ENCODE results near the gene ABCB6. TPM values are rescaled to one million over a fixed set of nuclear protein-coding genes. Genes with fewer than 3 reads are reported as not detected.
A peak's percentile ranks its signal among the peaks of the same experiment; 100 is the strongest.
"Not testable (repeated sequence)": the region's sequence is repeated elsewhere in the genome, so short reads cannot be mapped to it uniquely, and the experiment has no call there.

The ABCB6 gene
- total RNA-seq (2012; rRNA removed) = 25.6 and 30.1 TPM in 2 replicates

- H3K27me3 ChIP-seq (ENCODE audit: control insufficient read depth, insufficient read depth, low read length) = no peaks in the 10 kb centered on the region
- H3K9ac ChIP-seq (ENCODE audit: low read depth, low read length) = peak within 1 kb of the TSS; percentile 71
- H3K36me3 ChIP-seq (ENCODE audit: insufficient read depth, low read length) = peaks cover 53% of the 10 kb centered on the region
- peak within 1 kb of the TSS; percentile 71 for H3K4me3 ChIP-seq (ENCODE audit: low read length)
- peaks cover 31% of the 10 kb centered on the region for H3K4me1 ChIP-seq (ENCODE audit: control insufficient read depth, insufficient read depth, low read length)
- H3K4me2 ChIP-seq (ENCODE audit: low read length) = peak within 1 kb of the TSS; percentile 93
- no peaks in the 10 kb centered on the region for H3K9me3 ChIP-seq (replicated peaks; ENCODE audit: low read length)
Observed at GRCh38 chr2:219218732-219219701, at the start of gene ABCB6. TSS of gene ABCB6 (minus strand) at chr2:219218958. CDS start at chr2:219218673, 285 bp downstream.

- H3K27me3 ChIP-seq (ENCODE audit: control insufficient read depth, insufficient read depth, low read length) = peaks cover 31% of the 10 kb centered on the region
- no peaks in the 10 kb centered on the region for H3K36me3 ChIP-seq (ENCODE audit: insufficient read depth, low read length)
- H3K4me3 ChIP-seq (ENCODE audit: low read length) = no peak overlapping the region
- no peaks in the 10 kb centered on the region for H3K9me3 ChIP-seq (replicated peaks; ENCODE audit: low read length)
- no peak overlapping the region for H3K4me2 ChIP-seq (ENCODE audit: low read length)
- no peak overlapping the region for H3K9ac ChIP-seq (ENCODE audit: low read depth, low read length)
- H3K4me1 ChIP-seq (ENCODE audit: control insufficient read depth, insufficient read depth, low read length) = no peaks in the 10 kb centered on the region
Observed at GRCh38 chr2:219268294-219268693, 49.5 kb upstream of the ABCB6 start.

GRCh38 chr2:219266886-219267285, 48.1 kb upstream of the ABCB6 start:
- Histone ChIP-seq H3K4me1 (ENCODE audit: control insufficient read depth, insufficient read depth, low read length) (no peaks in the 10 kb centered on the region), H3K4me2 (ENCODE audit: low read length) (no peak overlapping the region), H3K9me3 (replicated peaks; ENCODE audit: low read length) (no peaks in the 10 kb centered on the region), H3K4me3 (ENCODE audit: low read length) (no peak overlapping the region), H3K36me3 (ENCODE audit: insufficient read depth, low read length) (no peaks in the 10 kb centered on the region), H3K9ac (ENCODE audit: low read depth, low read length) (no peak overlapping the region), H3K27me3 (ENCODE audit: control insufficient read depth, insufficient read depth, low read length) (peaks cover 34% of the 10 kb centered on the region)

- Histone ChIP-seq H3K36me3 (ENCODE audit: insufficient read depth, low read length) (no peaks in the 10 kb centered on the region), H3K9ac (ENCODE audit: low read depth, low read length) (no peak overlapping the region), H3K27me3 (ENCODE audit: control insufficient read depth, insufficient read depth, low read length) (peaks cover 41% of the 10 kb centered on the region), H3K4me1 (ENCODE audit: control insufficient read depth, insufficient read depth, low read length) (no peaks in the 10 kb centered on the region), H3K4me3 (ENCODE audit: low read length) (no peak overlapping the region), H3K4me2 (ENCODE audit: low read length) (no peak overlapping the region), H3K9me3 (replicated peaks; ENCODE audit: low read length) (no peaks in the 10 kb centered on the region)
Observed at GRCh38 chr2:219266232-219266631, 47.5 kb upstream of the ABCB6 start.

- Histone ChIP-seq H3K9me3 (replicated peaks; ENCODE audit: low read length) (no peaks in the 10 kb centered on the region), H3K9ac (ENCODE audit: low read depth, low read length) (no peak overlapping the region), H3K4me2 (ENCODE audit: low read length) (no peak overlapping the region), H3K27me3 (ENCODE audit: control insufficient read depth, insufficient read depth, low read length) (peaks cover 40% of the 10 kb centered on the region), H3K4me1 (ENCODE audit: control insufficient read depth, insufficient read depth, low read length) (no peaks in the 10 kb centered on the region), H3K4me3 (ENCODE audit: low read length) (no peak overlapping the region), H3K36me3 (ENCODE audit: insufficient read depth, low read length) (no peaks in the 10 kb centered on the region)
Observed at GRCh38 chr2:219261024-219261855, 42.5 kb upstream of the ABCB6 start.

DNA sequence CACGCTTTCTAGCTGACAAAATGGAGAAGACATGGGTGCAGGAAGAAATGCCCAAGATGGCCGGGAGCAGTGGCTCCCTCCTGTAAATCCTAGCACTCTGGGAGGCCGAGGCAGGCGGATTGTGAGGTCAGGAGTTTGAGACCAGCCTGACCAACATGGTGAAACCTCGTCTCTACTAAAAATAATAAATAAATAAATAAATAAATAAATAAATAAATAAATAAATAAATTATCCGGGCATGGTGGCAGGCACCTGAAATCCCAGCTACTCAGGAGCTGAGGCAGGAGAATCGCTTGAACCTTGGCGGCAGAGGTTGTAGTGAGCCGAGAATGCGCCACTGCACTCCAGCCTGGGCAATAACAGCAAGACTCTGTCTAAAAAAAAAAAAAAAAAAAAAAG, 40.2 kb upstream of the ABCB6 start:
- not testable (repeated sequence) for H3K4me1 ChIP-seq (ENCODE audit: control insufficient read depth, insufficient read depth, low read length)

DNA sequence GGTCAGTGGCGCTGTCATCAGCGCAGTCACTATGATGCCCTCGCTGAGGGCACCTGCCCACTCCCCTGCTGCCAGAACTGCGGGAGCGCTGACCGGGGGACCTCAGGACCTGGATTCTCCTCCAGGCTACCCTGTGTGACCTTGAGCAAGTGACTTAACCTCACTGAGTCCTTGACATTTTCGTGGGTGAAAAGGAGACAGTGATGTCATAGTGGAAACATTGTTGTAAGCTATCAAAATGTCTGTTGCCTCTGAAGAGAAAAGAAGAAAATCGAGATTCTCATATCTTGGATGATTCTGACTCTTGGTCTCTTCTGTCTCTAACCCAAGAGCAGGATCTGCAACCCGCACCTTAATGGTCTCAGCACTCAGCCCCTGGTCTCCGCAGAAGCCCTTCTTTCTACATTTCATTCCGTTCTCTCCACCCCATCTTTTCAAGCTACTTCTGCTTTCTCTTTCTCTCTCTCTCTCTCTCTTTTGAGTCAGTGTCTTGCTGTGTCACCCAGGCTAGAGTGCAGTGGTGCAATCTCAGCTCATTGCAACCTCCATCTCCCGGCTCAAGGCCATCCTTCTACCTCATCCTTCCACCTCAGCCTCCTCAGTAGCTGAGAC, 35.9 kb upstream of the ABCB6 start:
- Histone ChIP-seq H3K36me3 (ENCODE audit: insufficient read depth, low read length) (peaks cover 5% of the 10 kb centered on the region), H3K9ac (ENCODE audit: low read depth, low read length) (peak overlapping the region; percentile 50), H3K4me1 (ENCODE audit: control insufficient read depth, insufficient read depth, low read length) (peaks cover 51% of the 10 kb centered on the region), H3K4me3 (ENCODE audit: low read length) (peak overlapping the region; percentile 76), H3K27me3 (ENCODE audit: control insufficient read depth, insufficient read depth, low read length) (peaks cover 33% of the 10 kb centered on the region), H3K9me3 (replicated peaks; ENCODE audit: low read length) (no peaks in the 10 kb centered on the region), H3K4me2 (ENCODE audit: low read length) (peak overlapping the region; percentile 99)

More for the DNA sequence above, 40.2 kb upstream of the ABCB6 start:
- not testable (repeated sequence) for H3K9ac ChIP-seq (ENCODE audit: low read depth, low read length); H3K4me3 ChIP-seq (ENCODE audit: low read length); H3K36me3 ChIP-seq (ENCODE audit: insufficient read depth, low read length); H3K9me3 ChIP-seq (replicated peaks; ENCODE audit: low read length); H3K4me2 ChIP-seq (ENCODE audit: low read length)
- peaks cover 54% of the 10 kb centered on the region for H3K27me3 ChIP-seq (ENCODE audit: control insufficient read depth, insufficient read depth, low read length)

- Histone ChIP-seq H3K4me1 (ENCODE audit: control insufficient read depth, insufficient read depth, low read length) (peaks cover 59% of the 10 kb centered on the region), H3K36me3 (ENCODE audit: insufficient read depth, low read length) (peaks cover 5% of the 10 kb centered on the region), H3K4me3 (ENCODE audit: low read length) (peak within 1 kb of the TSS; percentile 76), H3K27me3 (ENCODE audit: control insufficient read depth, insufficient read depth, low read length) (peaks cover 27% of the 10 kb centered on the region), H3K9me3 (replicated peaks; ENCODE audit: low read length) (no peaks in the 10 kb centered on the region), H3K4me2 (ENCODE audit: low read length) (peak within 1 kb of the TSS; percentile 99), H3K9ac (ENCODE audit: low read depth, low read length) (peak within 1 kb of the TSS; percentile 68)
Observed at GRCh38 chr2:219253753-219254589, 35.2 kb upstream of the ABCB6 start, which contains the start of gene TUBA4A. TSS of gene TUBA4A (minus strand) at chr2:219253918. CDS start at chr2:219253858, 60 bp downstream.

- Histone ChIP-seq H3K27me3 (ENCODE audit: control insufficient read depth, insufficient read depth, low read length) (peaks cover 23% of the 10 kb centered on the region), H3K4me1 (ENCODE audit: control insufficient read depth, insufficient read depth, low read length) (peaks cover 67% of the 10 kb centered on the region)
Observed at GRCh38 chr2:219252900-219253752, 34.4 kb upstream of the ABCB6 start, which contains the start of gene TUBA4B. TSS of gene TUBA4B (plus strand) at chr2:219253243. CDS start at chr2:219253408, 165 bp downstream.

GRCh38 chr2:219252570-219252899, 33.8 kb upstream of the ABCB6 start:
- peaks cover 68% of the 10 kb centered on the region for H3K4me1 ChIP-seq (ENCODE audit: control insufficient read depth, insufficient read depth, low read length)
- H3K9me3 ChIP-seq (replicated peaks; ENCODE audit: low read length) = no peaks in the 10 kb centered on the region
- peak overlapping the region; percentile 99 for H3K4me2 ChIP-seq (ENCODE audit: low read length)
- peaks cover 23% of the 10 kb centered on the region for H3K27me3 ChIP-seq (ENCODE audit: control insufficient read depth, insufficient read depth, low read length)
- peak overlapping the region; percentile 76 for H3K4me3 ChIP-seq (ENCODE audit: low read length)
- peak overlapping the region; percentile 68 for H3K9ac ChIP-seq (ENCODE audit: low read depth, low read length)
- H3K36me3 ChIP-seq (ENCODE audit: insufficient read depth, low read length) = peaks cover 15% of the 10 kb centered on the region

More at GRCh38 chr2:219252900-219253752, 34.4 kb upstream of the ABCB6 start, which contains the start of gene TUBA4B:
- H3K4me2 ChIP-seq (ENCODE audit: low read length) = peak within 1 kb of the TSS; percentile 99
- peaks cover 9% of the 10 kb centered on the region for H3K36me3 ChIP-seq (ENCODE audit: insufficient read depth, low read length)
- peak within 1 kb of the TSS; percentile 76 for H3K4me3 ChIP-seq (ENCODE audit: low read length)
- peak within 1 kb of the TSS; percentile 68 for H3K9ac ChIP-seq (ENCODE audit: low read depth, low read length)
- H3K9me3 ChIP-seq (replicated peaks; ENCODE audit: low read length) = no peaks in the 10 kb centered on the region
